Measurements from ENCODE around the gene CHMP1A. TPM values are rescaled to one million over a fixed set of nuclear protein-coding genes. Genes with fewer than 3 reads are reported as not detected.

CHMP1A gene
- total RNA-seq, 1 experiment from 2014 or later: 158 TPM

GRCh38 chr16:89670496-89671431, 13.3 kb upstream of the CHMP1A start (continued):
- TF ChIP-seq EZH2 (IDR thresholded peaks at IDR 0.05) (no peak), SP1 (IDR thresholded peaks at IDR 0.05; ENCODE audit: low read depth) (no peak)

GRCh38 chr16:89669755-89670154, 12.2 kb upstream of the CHMP1A start:
- POLR2A ChIA-PET: no interaction called here

More at GRCh38 chr16:89669755-89670154, 12.2 kb upstream of the CHMP1A start:
- H3K27ac ChIP-seq (ENCODE audit: low read depth, low read length): no peak overlapping the region
- RAD21 ChIA-PET (ENCODE audit: low non-redundant PET in 1 of 2, low total read pairs in 2 of 2, uncharacterized antibody in 2 of 2, unreplicated experiment in 2 of 2): no interaction called here
- no peak overlapping the region for H3K4me3 ChIP-seq (replicated peaks in 1 of 2; ENCODE audit: low read depth in 1 of 2, low read length in 2 of 2)
- TF ChIP-seq ZFX (IDR thresholded peaks at IDR 0.05) (no peak), EGR1 (IDR thresholded peaks at IDR 0.05; ENCODE audit: low read depth) (no peak), FOSL1 (IDR thresholded peaks at IDR 0.05; ENCODE audit: low read depth) (no peak), ZBTB33 (IDR thresholded peaks at IDR 0.05; ENCODE audit: extremely low read depth, insufficient replicate concordance, low read length) (no peak), TCF7L2 (IDR thresholded peaks at IDR 0.05; ENCODE audit: borderline replicate concordance, extremely low read depth, insufficient read depth, insufficient read length) (no peak), SP1 (IDR thresholded peaks at IDR 0.05; ENCODE audit: low read depth) (no peak), SIN3A (IDR thresholded peaks at IDR 0.05; ENCODE audit: low read depth) (no peak), JUND (IDR thresholded peaks at IDR 0.05) (no peak), ATF3 (IDR thresholded peaks at IDR 0.05) (no peak), MAX (IDR thresholded peaks at IDR 0.05) (no peak)
- peaks cover 5% of the 10 kb centered on the region in 2 experiments; a peak in 1 of 4 replicates for H3K9me3 ChIP-seq (ENCODE audit: control insufficient read depth in 1 of 2, insufficient read depth in 1 of 2, low read depth in 1 of 2, low read length in 2 of 2)
- H3K27me3 ChIP-seq (ENCODE audit: insufficient read depth, low read length): no peaks in the 10 kb centered on the region
- no peak overlapping the region for H2AFZ ChIP-seq (ENCODE audit: low read depth, low read length, poor library complexity, severe bottlenecking)
- DNase-seq (ENCODE audit: low read depth, low spot score) (no peak), ATAC-seq (no peak)
- no peaks in the 10 kb centered on the region for H4K20me1 ChIP-seq (ENCODE audit: insufficient read depth)
- no TSS peak for BruUV-seq (replicated peaks)
- CTCF ChIA-PET: no interaction called here
- no peaks in the 10 kb centered on the region for H3K79me2 ChIP-seq (ENCODE audit: insufficient read depth, low read length)
- H3K9ac ChIP-seq (ENCODE audit: low read length): no peak overlapping the region
- H3K36me3 ChIP-seq (ENCODE audit: control insufficient read depth in 1 of 2, insufficient read depth in 2 of 2, low read length in 2 of 2): peaks cover 0 to 4% of the 10 kb centered on the region in 2 experiments; a peak in 1 of 4 replicates
- H3K9me2 ChIP-seq (ENCODE audit: insufficient read depth): no peaks in the 10 kb centered on the region
- intact Hi-C loops (cut with micrococcal nuclease): no loop called here
- H3K4me1 ChIP-seq (ENCODE audit: control insufficient read depth in 1 of 2, insufficient read depth in 2 of 2, low read length in 2 of 2): peaks cover 0 to 5% of the 10 kb centered on the region in 2 experiments; a peak in 1 of 4 replicates
- H3K4me2 ChIP-seq (ENCODE audit: low read length): no peak overlapping the region

Data from HCT116 (cell line).